Kidney (tissue), 14 donors: Measurements from ENCODE around the gene GOLGA1. TPM values are rescaled to one million over a fixed set of nuclear protein-coding genes. Genes with fewer than 3 reads are reported as not detected.

Source experiments
- DNase-seq, 5 donors: peaks; one replicate each; pipeline ENCODE4 v3.0.0-alpha.2; 2013 to 2020
- FAIRE-seq: peaks from 2 replicates; lab custom pipeline; 2012; peaks lifted over from hg19 to GRCh38; lab: Jason Lieb, UNC
- H3K27ac ChIP-seq, 2 donors: one replicate each; pipeline ENCODE4 v1.7.0; 2013; ENCODE audit warnings: low read depth in 2 of 2, low read length in 2 of 2, inconsistent platforms in 1 of 2
- H3K27me3 ChIP-seq: one replicate; pipeline ENCODE4 v1.7.1; 2013; ENCODE audit warnings: low read length, inconsistent platforms; ENCODE audit not compliant: control insufficient read depth, insufficient read depth
- H3K36me3 ChIP-seq, 3 donors: one replicate each; pipeline versions ENCODE4 v1.7.0 to v1.7.1; 2013; ENCODE audit warnings: low read length in 3 of 3, control low read depth in 1 of 3, inconsistent platforms in 1 of 3; ENCODE audit not compliant: insufficient read depth in 3 of 3, control insufficient read depth in 2 of 3
- H3K4me1 ChIP-seq, 3 donors: one replicate each; pipeline versions ENCODE4 v1.7.0 to v1.7.1; 2013; ENCODE audit warnings: low read length in 3 of 3, inconsistent platforms in 1 of 3, low read depth in 1 of 3; ENCODE audit not compliant: control insufficient read depth in 2 of 3, insufficient read depth in 2 of 3
- H3K4me3 ChIP-seq, 3 donors: one replicate each; pipeline versions ENCODE4 v1.7.0 to v1.8.1; 2013; ENCODE audit warnings: low read length in 3 of 3, control low read depth in 1 of 3, inconsistent platforms in 1 of 3
- H3K9ac ChIP-seq, 3 donors: one replicate each; pipeline versions ENCODE4 v1.7.0 to v1.7.1; 2013; ENCODE audit warnings: low read length in 3 of 3, control low read depth in 1 of 3, inconsistent platforms in 1 of 3
- H3K9me3 ChIP-seq, 3 donors: one replicate each; pipeline versions ENCODE4 v1.7.0 to v1.7.1; 2013; ENCODE audit warnings: low read length in 3 of 3, control low read depth in 1 of 3, inconsistent platforms in 1 of 3; ENCODE audit not compliant: control insufficient read depth in 2 of 3, insufficient read depth in 1 of 3
- CTCF ChIP-seq: IDR thresholded peaks from 3 replicates; pipeline ENCODE4 v1.5.1; 2012; ENCODE audit warnings: mild to moderate bottlenecking, moderate library complexity, borderline replicate concordance; ENCODE audit not compliant: insufficient read depth; ENCODE audit errors: extremely low read depth
- intact Hi-C: fragments of 100-400 bp; cut with DNase I; formaldehyde crosslinking; loops from one replicate; pipeline ENCODE4 v1.11.1; 2022
- polyA plus RNA-seq: library from polyadenylated mRNA; stranded (reverse); fragments of 350-450 nt; fragmentation: Illumina TruSeq; extraction: RNeasy Lipid Tissue Mini Kit (QIAGEN cat#74804); gene quantifications from one replicate; pipeline ENCODE4 v1.2.3, GENCODE V29; 2014; ENCODE audit warnings: low read depth, low replicate concordance; ENCODE audit not compliant: insufficient read depth
- total RNA-seq: library from RNA; stranded (reverse); fragmentation: NEBNext Ultra II Directional; extraction: Animal tissue kit (Norgen Biotek cat#: 25700); gene quantifications from one replicate; pipeline ENCODE4 v1.2.1, GENCODE V29; 2021
- donor health status: control.
- donor health status: control.
- donor health status: control.
- donor health status: control.
- donor health status: control.
- donor health status: DM: yes; HTN: yes; CAD: no.
- donor health status: Normal renal cell carcinoma (clear cell type).

GOLGA1 gene
- total and polyA plus RNA-seq, 2 donors from 2014 or later, result 6.2 to 21.0 TPM

GRCh38 chr9:124975131-124975530 is 34.2 kb upstream of the GOLGA1 start:
- no peak for FAIRE-seq
- peaks cover 0 to 9% (median 3%) of the 10 kb centered on the region in 3 donors for H3K36me3 ChIP-seq
- intact Hi-C loops, result no loop called here

GRCh38 chr9:124973807-124974206 is 32.9 kb upstream of the GOLGA1 start:
- H3K27ac ChIP-seq, result no peak overlapping the region
- intact Hi-C loops, result no loop called here
- no peaks in the 10 kb centered on the region for H3K27me3 ChIP-seq
- H3K9ac ChIP-seq, result no peak overlapping the region
- TF ChIP-seq CTCF, result no peak
- no peaks in the 10 kb centered on the region for H3K4me1 ChIP-seq
- H3K36me3 ChIP-seq, result peaks cover 0 to 9% (median 3%) of the 10 kb centered on the region in 3 donors
- H3K9me3 ChIP-seq, result no peaks in the 10 kb centered on the region
- DNase-seq (no peak), FAIRE-seq (no peak)
- H3K4me3 ChIP-seq, result no peak overlapping the region

More at GRCh38 chr9:124975131-124975530, 34.2 kb upstream of the GOLGA1 start:
- no peak for TF ChIP-seq CTCF
- Histone ChIP-seq H3K9me3 (no peaks in the 10 kb centered on the region), H3K27ac (no peak overlapping the region), H3K4me1 (no peaks in the 10 kb centered on the region), H3K27me3 (no peaks in the 10 kb centered on the region), H3K4me3 (no peak overlapping the region), H3K9ac (no peak overlapping the region)
- DNase-seq, result no peak

GRCh38 chr9:124972241-124972770 is 31.4 kb upstream of the GOLGA1 start:
- no peaks in the 10 kb centered on the region for H3K9me3 ChIP-seq
- H3K4me1 ChIP-seq, result no peaks in the 10 kb centered on the region
- no peak overlapping the region for H3K27ac ChIP-seq
- H3K9ac ChIP-seq, result no peak overlapping the region
- TF ChIP-seq CTCF, result no peak
- no peak for DNase-seq
- H3K36me3 ChIP-seq, result peaks cover 0 to 9% (median 3%) of the 10 kb centered on the region in 3 donors
- intact Hi-C loops, result no loop called here
- H3K4me3 ChIP-seq, result no peak overlapping the region
- no peak for FAIRE-seq
- no peaks in the 10 kb centered on the region for H3K27me3 ChIP-seq

- Histone ChIP-seq H3K27ac (no peak overlapping the region), H3K9ac (no peak overlapping the region), H3K4me3 (no peak overlapping the region), H3K4me1 (no peaks in the 10 kb centered on the region), H3K27me3 (no peaks in the 10 kb centered on the region), H3K36me3 (peaks cover 0 to 5% (median 0%) of the 10 kb centered on the region in 3 donors), H3K9me3 (no peaks in the 10 kb centered on the region)
- intact Hi-C loops, result no loop called here
- no peak for TF ChIP-seq CTCF
- DNase-seq, result no peak
- no peak for FAIRE-seq
Measured at GRCh38 chr9:124969401-124969800, 28.5 kb upstream of the GOLGA1 start.
